GM21423 (cell line): Measurements from ENCODE around the gene CAVIN1.
"Not testable (repeated sequence)": the region's sequence is repeated elsewhere in the genome, so short reads cannot be mapped to it uniquely, and the experiment has no call there.

ENCODE experiments used
- ATAC-seq: cut with Tn5 transposase; IDR thresholded peaks from one replicate; pipeline ENCODE4 v1.9.1; 2021; ENCODE audit warnings: mild to moderate bottlenecking, moderate library complexity; ENCODE audit not compliant: unreplicated experiment

CAVIN1 gene

GRCh38 chr17:42422958-42423712, at the start of gene CAVIN1:
Gene CAVIN1 (minus strand): TSS chr17:42423256. CDS start chr17:42423097, 159 bp downstream.
- ATAC-seq = no peak

DNA sequence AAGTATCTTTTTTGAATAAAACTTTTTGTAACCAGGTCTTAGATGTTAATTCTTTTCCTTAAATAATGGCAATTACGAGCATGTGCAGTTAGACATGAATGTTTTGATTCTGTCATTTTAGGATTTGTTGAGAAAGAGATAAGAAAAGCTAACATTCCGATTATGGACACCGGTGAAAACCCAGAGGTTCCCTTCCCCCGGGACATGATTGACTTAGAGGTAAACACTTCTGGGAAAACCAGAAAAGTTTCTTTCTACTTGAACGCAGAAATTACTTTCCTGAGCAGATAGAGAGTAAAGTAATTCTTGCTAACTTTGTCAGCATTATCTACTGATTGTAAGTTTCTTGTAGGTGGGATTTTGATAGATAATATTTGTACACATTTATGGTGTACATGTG, 44.8 kb upstream of the CAVIN1 start:
- ATAC-seq = no peak

DNA sequence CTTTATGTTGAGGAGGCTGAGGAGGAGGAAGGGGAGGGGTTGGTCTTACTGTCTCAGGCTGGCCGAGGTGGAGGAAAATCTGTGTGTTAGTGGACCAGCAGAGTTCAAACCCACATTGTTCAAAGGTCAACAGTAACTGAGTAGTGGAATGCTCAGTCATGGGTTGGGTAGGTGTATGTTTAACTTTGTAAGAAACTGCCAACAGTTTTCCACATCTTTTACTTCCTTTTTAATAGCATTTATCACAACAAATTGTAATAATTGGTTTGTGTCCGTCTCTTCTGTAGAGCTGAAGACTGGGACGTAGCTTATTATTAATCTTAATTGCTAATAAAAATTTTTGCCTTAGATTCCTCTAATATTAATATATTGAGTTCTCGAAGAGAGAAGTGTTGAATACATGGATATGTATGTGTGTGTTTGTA, 40.9 kb upstream of the CAVIN1 start:
- no peak for ATAC-seq

- no peak for ATAC-seq
Measured at GRCh38 chr17:42460371-42460770, 37.3 kb upstream of the CAVIN1 start.

DNA sequence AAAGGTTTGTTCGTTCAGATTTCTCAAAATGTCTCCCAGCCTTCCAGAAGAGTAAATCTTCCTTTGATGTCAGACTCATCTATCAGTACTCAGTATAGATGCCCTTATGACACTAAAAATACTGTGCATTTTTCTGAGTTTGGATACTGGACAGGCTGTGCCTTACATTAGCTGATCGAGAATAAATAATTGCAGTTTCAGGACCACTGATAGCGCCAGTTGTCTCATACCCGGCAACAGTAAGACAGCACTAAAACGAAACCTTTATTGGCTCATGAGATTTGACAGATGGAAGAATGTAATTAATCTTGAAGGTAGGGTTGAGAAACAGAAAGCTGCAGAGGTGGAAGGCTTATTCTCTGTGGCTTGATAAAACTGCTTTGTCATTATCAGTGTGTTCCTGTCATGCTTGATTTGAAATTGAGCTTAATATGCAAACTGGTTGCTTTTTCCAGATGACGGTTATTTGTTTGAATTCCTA, 36.8 kb upstream of the CAVIN1 start:
- no peak for ATAC-seq

- no peak for ATAC-seq
Measured at GRCh38 chr17:42459256-42459800, 36.3 kb upstream of the CAVIN1 start.

GRCh38 chr17:42458497-42459255, 35.6 kb upstream of the CAVIN1 start, which contains the start of gene ATP6V0A1:
Gene ATP6V0A1 (plus strand): TSS chr17:42458878. CDS start chr17:42460895, 2,017 bp downstream.
- peak; percentile 58 for ATAC-seq

DNA sequence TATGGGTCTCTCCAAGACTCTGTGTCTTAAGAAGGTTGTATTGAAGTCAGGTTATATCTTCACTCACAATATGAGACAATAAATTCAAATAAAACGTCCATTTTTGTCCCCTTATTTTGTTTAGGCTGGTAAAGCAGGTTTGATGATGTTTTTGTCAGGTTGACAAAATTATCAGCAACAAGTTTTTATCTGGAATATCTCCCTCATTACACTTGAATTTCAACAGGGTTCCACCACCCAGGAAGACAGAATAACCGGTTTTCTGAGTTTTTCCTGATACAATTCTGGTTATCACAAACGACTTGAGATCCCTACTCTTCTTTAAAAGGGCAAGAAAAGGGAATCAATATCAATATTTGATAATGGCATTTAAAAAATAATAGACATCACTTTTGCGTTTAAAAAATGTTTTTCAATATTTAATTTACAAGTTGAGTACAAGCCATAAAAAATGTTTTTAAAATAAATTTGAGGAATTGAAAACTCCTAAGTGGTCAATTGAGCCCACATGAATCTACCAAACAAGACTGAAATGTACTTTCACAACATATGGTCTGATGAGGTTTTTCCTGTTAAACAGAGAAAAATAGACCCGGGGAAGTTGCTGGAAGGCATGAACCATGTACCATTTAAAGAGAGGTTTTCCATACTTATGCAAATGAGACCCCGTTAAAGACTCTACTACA, 34.2 kb upstream of the CAVIN1 start:
- ATAC-seq = no peak

DNA sequence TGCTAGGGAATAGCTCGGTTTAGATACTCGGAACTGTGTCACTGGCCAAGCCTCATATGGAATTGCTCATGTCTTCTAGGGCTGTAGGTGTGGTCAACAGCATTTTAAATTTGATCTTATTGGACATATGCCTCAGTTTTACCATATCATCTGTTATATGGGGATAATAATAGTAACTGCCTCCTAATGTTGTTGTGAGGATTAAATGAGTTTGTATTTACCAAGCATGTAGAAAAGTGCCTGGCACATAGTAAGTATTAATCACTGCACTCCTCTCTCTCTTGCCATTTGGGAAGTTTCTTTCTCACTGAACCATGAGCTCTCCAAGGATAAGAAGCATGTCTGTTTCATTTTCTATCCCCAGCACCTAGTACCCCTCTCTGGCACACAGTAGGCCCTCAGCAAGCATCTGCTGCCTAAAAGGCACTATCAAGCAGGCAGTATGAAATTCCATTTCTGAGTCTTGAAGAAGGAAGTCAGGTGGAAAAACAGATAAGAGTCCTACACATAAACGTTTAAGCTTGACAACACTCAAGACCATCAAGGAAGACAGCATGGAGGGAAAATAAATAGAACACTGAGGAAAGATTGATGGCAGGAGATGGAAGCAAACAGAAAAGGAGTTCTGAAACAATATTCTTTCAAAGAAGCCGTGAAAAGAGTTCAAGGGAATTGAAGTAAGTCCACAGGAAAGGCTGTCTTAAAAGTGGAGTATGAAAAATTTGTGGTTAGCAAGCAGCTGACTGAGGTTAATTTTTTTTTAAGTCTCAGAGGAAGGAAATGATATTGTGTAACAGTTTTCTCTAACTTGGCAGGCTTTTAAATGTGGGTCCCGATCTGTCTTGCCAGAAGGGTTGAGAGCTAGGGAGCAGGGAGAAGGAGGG, 33.4 kb upstream of the CAVIN1 start:
- ATAC-seq = no peak

- not testable (repeated sequence) for ATAC-seq
Measured at GRCh38 chr17:42454987-42455386, 31.9 kb upstream of the CAVIN1 start.

DNA sequence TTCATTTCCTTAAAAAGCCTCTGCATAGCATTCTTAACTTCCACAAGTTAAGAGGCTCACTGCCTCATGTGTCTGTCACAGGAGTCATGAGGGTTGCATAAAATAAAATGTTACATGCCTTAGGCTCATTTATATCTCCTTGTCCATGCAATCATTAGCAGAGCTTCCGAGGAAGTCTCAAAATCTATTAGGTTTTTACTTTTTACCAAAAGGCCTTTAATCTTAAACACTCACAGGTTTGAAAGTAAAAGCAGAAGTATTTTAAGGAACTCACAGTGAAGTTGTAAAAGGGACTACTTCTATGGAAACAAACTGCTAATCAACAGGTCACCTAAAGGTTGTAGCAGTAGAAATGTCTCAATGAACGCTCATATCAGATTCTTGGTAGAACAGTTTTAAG, 30.4 kb upstream of the CAVIN1 start:
- ATAC-seq = no peak

DNA sequence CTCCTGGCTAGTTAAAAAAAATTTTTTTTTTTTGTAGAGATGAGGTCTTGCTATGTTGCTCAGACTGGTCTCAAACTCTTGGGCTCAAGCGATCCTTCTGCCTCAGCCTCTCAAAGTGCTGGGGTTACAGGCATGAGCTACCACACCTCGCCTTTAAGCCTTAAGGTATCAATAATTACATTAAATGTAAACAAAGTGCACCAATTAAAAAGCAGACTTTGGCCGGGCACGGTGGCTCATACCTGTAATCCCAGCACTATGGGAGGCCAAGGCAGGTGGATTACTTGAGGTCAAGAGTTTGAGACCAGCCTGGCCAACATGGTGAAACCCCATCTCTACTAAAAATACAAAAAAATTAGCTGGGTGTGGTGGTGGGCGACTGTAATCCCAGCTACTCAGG, 28.2 kb upstream of the CAVIN1 start:
- ATAC-seq = not testable (repeated sequence)

- not testable (repeated sequence) for ATAC-seq
Measured at GRCh38 chr17:42449838-42450237, 26.8 kb upstream of the CAVIN1 start.

- not testable (repeated sequence) for ATAC-seq
Measured at GRCh38 chr17:42449176-42449575, 26.1 kb upstream of the CAVIN1 start.

- no peak for ATAC-seq
Measured at GRCh38 chr17:42442196-42442565, 19.1 kb upstream of the CAVIN1 start.

DNA sequence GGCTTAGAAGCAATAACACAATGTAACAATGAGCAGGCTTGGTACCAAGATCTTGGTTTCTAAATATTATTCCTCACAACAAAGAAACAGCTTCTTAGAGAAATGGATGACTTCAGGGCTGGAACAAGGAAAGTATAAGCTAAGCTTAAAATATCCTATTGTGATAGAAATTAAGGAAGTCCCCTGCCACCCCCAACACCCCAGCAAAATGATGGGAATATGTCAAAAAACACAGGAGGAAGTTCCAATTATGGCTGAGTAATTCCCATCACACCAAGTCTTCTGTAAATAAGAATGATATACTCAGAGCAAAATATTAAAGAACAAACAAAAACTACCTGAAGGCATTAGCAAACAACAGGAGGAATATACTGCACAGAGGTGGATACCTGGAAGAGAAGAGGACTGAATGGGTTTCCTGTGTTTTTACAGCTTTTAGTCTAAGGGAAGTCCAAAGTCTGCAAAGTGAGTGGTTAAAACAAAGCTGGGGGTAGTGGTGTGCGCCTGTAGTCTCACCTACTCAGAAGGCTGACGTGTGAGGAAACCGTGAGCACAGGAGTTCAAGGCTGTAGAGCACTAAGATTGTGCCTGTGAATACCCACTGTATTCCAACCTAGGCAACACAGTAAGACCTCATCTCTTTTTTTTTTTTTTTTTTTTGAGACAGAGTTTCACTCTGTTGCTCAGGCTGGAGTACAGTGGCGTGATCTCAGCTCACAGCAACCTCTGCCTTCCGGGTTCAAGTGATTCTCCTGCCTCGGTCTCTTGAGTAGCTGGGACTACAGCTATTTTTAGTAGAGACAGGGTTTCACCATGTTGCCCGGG, 18.5 kb upstream of the CAVIN1 start:
- ATAC-seq = no peak

- ATAC-seq = no peak
Measured at GRCh38 chr17:42438600-42439567, 15.8 kb upstream of the CAVIN1 start.

DNA sequence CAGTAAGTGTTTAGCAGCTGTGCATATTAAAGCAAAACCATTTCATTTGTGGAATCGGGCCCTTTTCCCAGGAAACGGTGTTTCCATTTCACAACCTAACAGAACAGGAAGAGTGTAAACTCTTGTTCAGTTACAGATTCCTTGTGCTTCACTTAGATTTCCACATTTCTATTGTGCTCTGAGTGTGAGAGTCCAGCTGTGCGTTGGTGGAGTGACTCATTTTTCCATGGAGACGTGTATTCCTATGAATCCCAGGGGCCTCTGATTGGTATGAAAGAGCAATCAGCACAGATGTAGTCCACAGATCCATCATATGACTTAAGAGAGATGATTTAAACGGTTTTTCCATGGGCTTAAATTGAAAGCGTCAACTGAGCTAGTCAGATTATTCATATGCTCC, 13.3 kb upstream of the CAVIN1 start:
- ATAC-seq = no peak
